Mesenchymal stem cell (in vitro differentiated cells and primary cell): ENCODE measurements around the gene BDKRB2.
A peak's percentile ranks its signal among the peaks of the same experiment; 100 is the strongest.

Source experiments
- DNase-seq: peaks from one replicate; pipeline ENCODE4 v3.0.0-alpha.2; 2013
- H2AFZ ChIP-seq: one replicate; pipeline ENCODE4 v1.6.1; 2013; ENCODE audit warnings: low read depth, mild to moderate bottlenecking, control low read depth, inconsistent platforms, low read length, moderate library complexity
- H2AK5ac ChIP-seq: 2 replicates; pipeline ENCODE4 v1.6.1; 2013; ENCODE audit warnings: low read length, moderate library complexity, mild to moderate bottlenecking, inconsistent platforms; ENCODE audit not compliant: severe bottlenecking
- H2BK120ac ChIP-seq: one replicate; pipeline ENCODE4 v1.6.1; 2013; ENCODE audit warnings: low read depth, mild to moderate bottlenecking, inconsistent platforms, low read length, moderate library complexity
- H2BK12ac ChIP-seq, 2 experiments: one replicate each; pipeline ENCODE4 v1.6.1; 2013; ENCODE audit warnings: inconsistent platforms in 2 of 2, low read length in 2 of 2, mild to moderate bottlenecking in 2 of 2, moderate library complexity in 2 of 2, control low read depth in 1 of 2
- H2BK15ac ChIP-seq: one replicate; pipeline ENCODE4 v1.6.1; 2013; ENCODE audit warnings: mild to moderate bottlenecking, low read depth, inconsistent platforms; ENCODE audit not compliant: poor library complexity, severe bottlenecking
- H2BK5ac ChIP-seq: 2 replicates; pipeline ENCODE4 v1.6.1; 2013; ENCODE audit warnings: low read depth, mild to moderate bottlenecking, low read length, control low read depth, inconsistent platforms; ENCODE audit not compliant: poor library complexity, severe bottlenecking
- H3K14ac ChIP-seq, 2 experiments: one replicate each; pipeline ENCODE4 v1.6.1; 2013; ENCODE audit warnings: inconsistent platforms in 2 of 2, low read length in 2 of 2, control low read depth in 1 of 2, mild to moderate bottlenecking in 1 of 2, moderate library complexity in 1 of 2
- H3K18ac ChIP-seq, 2 experiments: one replicate each; pipeline ENCODE4 v1.6.1; 2013; ENCODE audit warnings: inconsistent platforms in 2 of 2, low read length in 2 of 2, control low read depth in 1 of 2, low read depth in 1 of 2, mild to moderate bottlenecking in 1 of 2
- H3K23ac ChIP-seq, 2 experiments: one replicate each; pipeline ENCODE4 v1.6.1; 2013; ENCODE audit warnings: inconsistent platforms in 2 of 2, low read length in 2 of 2, mild to moderate bottlenecking in 2 of 2, moderate library complexity in 2 of 2, control low read depth in 1 of 2
- H3K27ac ChIP-seq: 2 replicates; pipeline ENCODE4 v1.5.1; 2013; ENCODE audit warnings: mild to moderate bottlenecking, moderate library complexity, low read length, control low read depth, inconsistent platforms; ENCODE audit not compliant: poor library complexity, severe bottlenecking
- H3K27me3 ChIP-seq, 2 experiments: 2 replicates each; pipeline versions ENCODE4 v1.6.1 to v1.7.0; 2013; ENCODE audit warnings: low read length in 2 of 2, mild to moderate bottlenecking in 2 of 2, moderate library complexity in 2 of 2, control low read depth in 1 of 2, inconsistent platforms in 1 of 2; ENCODE audit not compliant: control insufficient read depth in 1 of 2, insufficient read depth in 1 of 2
- H3K36me3 ChIP-seq, 2 experiments: 2 replicates each; pipeline versions ENCODE4 v1.6.1 to v1.7.0; 2013; ENCODE audit warnings: low read length in 2 of 2, control low read depth in 1 of 2, inconsistent platforms in 1 of 2, low read depth in 1 of 2, mild to moderate bottlenecking in 1 of 2; ENCODE audit not compliant: insufficient read depth in 2 of 2, control insufficient read depth in 1 of 2
- H3K4ac ChIP-seq, 2 experiments: one replicate each; pipeline ENCODE4 v1.6.1; 2013; ENCODE audit warnings: inconsistent platforms in 2 of 2, low read length in 2 of 2, mild to moderate bottlenecking in 2 of 2, moderate library complexity in 2 of 2, control low read depth in 1 of 2, low read depth in 1 of 2
- H3K4me1 ChIP-seq: 2 replicates; pipeline ENCODE4 v1.6.1; 2013; ENCODE audit warnings: low read depth, low read length, control low read depth; ENCODE audit not compliant: control insufficient read depth, insufficient read depth
- H3K4me2 ChIP-seq: 2 replicates; pipeline ENCODE4 v1.6.1; 2013; ENCODE audit warnings: low read length, mild to moderate bottlenecking, inconsistent platforms; ENCODE audit not compliant: poor library complexity, severe bottlenecking
- H3K4me3 ChIP-seq, 2 experiments: 2 replicates each; pipeline versions ENCODE4 v1.5.1 to v1.7.0; 2013; ENCODE audit warnings: low read length in 2 of 2, mild to moderate bottlenecking in 2 of 2, control low read depth in 1 of 2, low read depth in 1 of 2; ENCODE audit not compliant: insufficient read depth in 1 of 2
- H3K79me1 ChIP-seq: replicated peaks from 2 replicates; pipeline ENCODE4 v1.6.1; 2013; ENCODE audit warnings: mild to moderate bottlenecking, control low read depth, low read length, inconsistent platforms; ENCODE audit not compliant: poor library complexity, severe bottlenecking
- H3K9ac ChIP-seq: 2 replicates; pipeline ENCODE4 v1.7.0; 2013; ENCODE audit warnings: mild to moderate bottlenecking, low read length, moderate library complexity
- H3K9me3 ChIP-seq: 2 replicates; pipeline ENCODE4 v1.7.0; 2013; ENCODE audit warnings: mild to moderate bottlenecking, low read length; ENCODE audit not compliant: control insufficient read depth
- H4K8ac ChIP-seq: one replicate; pipeline ENCODE4 v1.6.1; 2013; ENCODE audit warnings: inconsistent platforms, mild to moderate bottlenecking, low read length, moderate library complexity
- H4K91ac ChIP-seq: one replicate; pipeline ENCODE4 v1.6.1; 2013; ENCODE audit warnings: mild to moderate bottlenecking, low read length, inconsistent platforms
- WGBS: methylation state at CpG from one replicate; pipeline ENCODE4 v1.1.7; 2013; ENCODE audit warnings: mixed read lengths; 5-methylcytosine and 5-hydroxymethylcytosine counted together

The BDKRB2 gene

DNA sequence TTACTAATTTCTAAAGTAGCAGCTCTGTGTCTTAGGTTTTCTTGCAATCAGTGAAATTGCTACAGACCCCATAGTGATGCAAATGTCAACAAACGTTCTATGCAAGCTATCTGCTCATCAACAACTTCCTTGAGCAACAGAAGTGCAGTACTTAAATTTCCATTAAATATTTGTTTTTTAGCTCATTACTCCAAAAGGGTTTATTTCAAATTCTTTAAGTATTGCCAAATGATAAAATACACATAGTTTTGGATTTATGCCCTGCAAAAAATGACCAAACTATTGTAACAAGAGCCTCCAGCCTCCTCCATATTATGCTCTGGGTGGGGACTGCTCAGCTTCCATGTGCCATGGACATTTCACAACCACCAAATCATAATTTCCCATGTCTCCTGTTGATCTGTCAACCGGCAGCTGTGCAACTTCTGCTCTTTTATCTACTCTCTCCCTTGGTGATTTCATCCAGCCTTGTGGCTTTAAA lies 55.7 kb downstream of the BDKRB2 start:
- Histone ChIP-seq H3K23ac (no peak overlapping the region), H2BK120ac (no peak overlapping the region), H2BK12ac (no peak overlapping the region), H3K4me2 (no peak overlapping the region), H3K9ac (no peak overlapping the region), H3K14ac (no peak overlapping the region), H2AFZ (no peak overlapping the region), H4K8ac (no peak overlapping the region), H3K4ac (no peak overlapping the region), H3K18ac (no peak overlapping the region), H3K9me3 (peaks cover 14% of the 10 kb centered on the region), H3K27ac (no peak overlapping the region), H4K91ac (no peak overlapping the region), H3K27me3 (no peaks in the 10 kb centered on the region), H2BK15ac (no peak overlapping the region), H3K79me1 (peaks cover 21% of the 10 kb centered on the region), H3K4me3 (no peak overlapping the region), H3K36me3 (peaks cover 23 to 64% of the 10 kb centered on the region in 2 experiments), H3K4me1 (peaks cover 8% of the 10 kb centered on the region), H2AK5ac (no peak overlapping the region), H2BK5ac (no peak overlapping the region)
- 23% methylated on average over 2 of the region's 2 CpGs for WGBS
- peak; percentile 86 for DNase-seq

DNA sequence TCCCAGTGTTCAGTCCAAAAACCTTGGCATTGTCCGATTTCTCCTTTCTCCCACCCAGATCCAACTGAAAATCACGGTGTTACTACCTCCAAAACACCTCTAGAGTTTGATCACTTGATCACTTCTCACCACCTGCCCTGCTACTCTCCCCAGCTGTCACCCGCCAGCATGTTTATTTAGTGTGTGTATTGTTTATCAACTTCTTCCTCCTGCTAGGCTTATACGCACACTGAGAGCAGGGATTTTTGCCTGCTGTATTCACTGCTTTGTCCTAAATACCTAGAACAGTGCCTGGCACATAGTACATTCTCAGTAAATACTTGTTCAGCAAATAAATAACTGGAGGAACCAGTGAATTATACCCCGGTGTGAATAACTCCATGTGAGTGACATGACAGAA lies 56.4 kb downstream of the BDKRB2 start:
- H3K4me2 ChIP-seq = no peak overlapping the region
- no peak overlapping the region for H2BK5ac ChIP-seq
- no peak overlapping the region for H2BK15ac ChIP-seq
- H3K27ac ChIP-seq = no peak overlapping the region
- peaks cover 25% of the 10 kb centered on the region for H3K79me1 ChIP-seq
- peaks cover 23 to 68% of the 10 kb centered on the region in 2 experiments for H3K36me3 ChIP-seq
- peak overlapping the region; percentile 40 to 78 for H3K4ac ChIP-seq
- peak; percentile 47 for DNase-seq
- no peak overlapping the region for H3K14ac ChIP-seq
- H2AK5ac ChIP-seq = no peak overlapping the region
- H3K4me3 ChIP-seq = no peak overlapping the region
- no peak overlapping the region for H4K8ac ChIP-seq
- H2BK120ac ChIP-seq = no peak overlapping the region
- H2AFZ ChIP-seq = no peak overlapping the region
- H3K23ac ChIP-seq = no peak overlapping the region
- H3K18ac ChIP-seq = peak overlapping the region in 1 of 2 experiments; percentile 45
- H3K27me3 ChIP-seq = no peaks in the 10 kb centered on the region
- peak overlapping the region; percentile 73 for H4K91ac ChIP-seq
- WGBS = 69% methylated on average over 2 of the region's 5 CpGs
- H3K9me3 ChIP-seq = peaks cover 14% of the 10 kb centered on the region
- no peak overlapping the region for H3K9ac ChIP-seq
- H2BK12ac ChIP-seq = no peak overlapping the region
- peaks cover 13% of the 10 kb centered on the region for H3K4me1 ChIP-seq

DNA sequence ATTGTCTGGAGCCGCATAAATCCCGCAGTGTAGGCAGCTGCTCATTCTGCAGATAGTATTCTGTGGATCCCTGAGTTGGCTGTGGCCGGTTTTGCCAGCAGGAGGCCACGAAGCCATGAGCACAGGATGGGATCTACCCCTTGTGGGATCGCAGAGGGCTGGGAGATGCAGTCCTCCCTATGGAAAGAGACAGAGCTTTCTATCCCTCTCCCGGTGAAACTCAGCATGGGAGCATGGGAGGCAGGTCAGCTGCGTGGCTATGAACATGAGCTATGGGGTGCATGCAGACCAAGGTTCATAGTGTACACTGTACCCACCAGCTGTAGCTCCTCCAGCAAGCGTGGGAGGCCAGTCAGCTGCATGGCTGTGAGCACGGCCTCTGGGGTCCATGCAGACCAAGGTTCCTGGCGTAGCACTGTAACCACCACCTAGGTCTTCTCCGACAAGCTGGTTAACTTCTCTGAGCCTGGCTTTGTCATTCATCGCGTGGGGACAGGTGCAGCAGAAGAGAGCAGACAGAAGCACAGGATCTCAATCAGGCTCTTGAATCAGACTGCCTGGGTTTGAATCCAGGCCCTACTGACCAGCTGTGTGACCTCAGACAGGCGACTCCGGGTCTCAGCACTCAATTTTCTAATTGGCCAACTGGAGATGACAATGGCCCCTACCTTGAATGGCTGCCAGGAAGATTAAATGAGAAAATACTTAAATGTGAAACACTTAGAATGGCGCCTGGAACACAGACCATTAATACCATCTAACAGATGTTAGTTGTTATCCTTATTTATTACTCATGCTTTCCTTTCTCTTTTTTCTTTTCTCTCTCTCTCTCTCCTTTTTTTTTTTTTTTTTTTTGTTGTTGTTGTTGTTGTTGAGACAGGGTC lies 57.4 kb downstream of the BDKRB2 start:
- 87% methylated on average over 15 of the region's 16 CpGs for WGBS
- Histone ChIP-seq H3K9me3 (peaks cover 14% of the 10 kb centered on the region), H4K8ac (no peak overlapping the region), H3K23ac (no peak overlapping the region), H2AK5ac (no peak overlapping the region), H3K4ac (peak overlapping the region; percentile 37 to 54), H3K9ac (no peak overlapping the region), H3K14ac (peak overlapping the region in 1 of 2 experiments; percentile 2), H3K79me1 (peaks cover 28% of the 10 kb centered on the region), H3K4me2 (no peak overlapping the region), H3K27me3 (no peaks in the 10 kb centered on the region), H2BK120ac (no peak overlapping the region), H2AFZ (no peak overlapping the region), H3K4me3 (no peak overlapping the region), H2BK12ac (peak overlapping the region; percentile 11 to 20), H3K36me3 (peaks cover 23 to 68% of the 10 kb centered on the region in 2 experiments), H4K91ac (no peak overlapping the region), H3K18ac (peak overlapping the region; percentile 45 to 63), H3K27ac (no peak overlapping the region), H3K4me1 (peaks cover 20% of the 10 kb centered on the region), H2BK15ac (peak overlapping the region; percentile 9), H2BK5ac (no peak overlapping the region)
- no peak for DNase-seq

DNA sequence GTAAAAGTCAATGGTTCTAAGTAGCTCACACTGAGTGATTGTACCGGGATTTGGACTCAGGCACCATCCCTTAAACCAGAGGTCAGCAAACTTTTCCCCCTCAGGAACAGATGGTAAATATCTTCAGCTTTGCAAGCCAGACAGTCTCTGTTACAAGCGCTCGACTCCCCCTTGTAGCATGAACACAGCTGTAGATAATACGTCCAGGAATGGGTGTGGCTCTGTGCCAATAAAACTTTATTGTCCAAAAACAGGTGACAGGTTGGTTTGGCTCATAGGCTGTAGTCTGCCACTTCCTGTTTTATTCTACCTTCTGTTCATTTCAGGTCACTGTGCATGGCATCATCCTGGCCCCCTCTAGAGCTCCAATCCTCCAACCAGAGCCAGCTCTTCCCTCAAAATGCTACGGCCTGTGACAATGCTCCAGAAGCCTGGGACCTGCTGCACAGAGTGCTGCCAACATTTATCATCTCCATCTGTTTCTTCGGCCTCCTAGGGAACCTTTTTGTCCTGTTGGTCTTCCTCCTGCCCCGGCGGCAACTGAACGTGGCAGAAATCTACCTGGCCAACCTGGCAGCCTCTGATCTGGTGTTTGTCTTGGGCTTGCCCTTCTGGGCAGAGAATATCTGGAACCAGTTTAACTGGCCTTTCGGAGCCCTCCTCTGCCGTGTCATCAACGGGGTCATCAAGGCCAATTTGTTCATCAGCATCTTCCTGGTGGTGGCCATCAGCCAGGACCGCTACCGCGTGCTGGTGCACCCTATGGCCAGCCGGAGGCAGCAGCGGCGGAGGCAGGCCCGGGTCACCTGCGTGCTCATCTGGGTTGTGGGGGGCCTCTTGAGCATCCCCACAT lies 58.9 kb downstream of the BDKRB2 start:
- H3K4me1 ChIP-seq = peaks cover 31% of the 10 kb centered on the region

More for the DNA sequence above, 58.9 kb downstream of the BDKRB2 start:
- no peak overlapping the region for H3K27ac ChIP-seq
- no peak overlapping the region for H3K23ac ChIP-seq
- H2AK5ac ChIP-seq = peak overlapping the region; percentile 26
- peaks cover 28% of the 10 kb centered on the region for H3K79me1 ChIP-seq
- H2BK120ac ChIP-seq = no peak overlapping the region
- H3K18ac ChIP-seq = peak overlapping the region in 1 of 2 experiments; percentile 48
- H2BK5ac ChIP-seq = no peak overlapping the region
- H3K27me3 ChIP-seq = no peaks in the 10 kb centered on the region
- H2BK12ac ChIP-seq = peak overlapping the region in 1 of 2 experiments; percentile 77
- no peak overlapping the region for H3K9ac ChIP-seq
- peak overlapping the region; percentile 56 for H4K91ac ChIP-seq
- peak overlapping the region; percentile 26 for H2BK15ac ChIP-seq
- H3K4me2 ChIP-seq = no peak overlapping the region
- 89% methylated on average over 17 of the region's 20 CpGs for WGBS
- DNase-seq = no peak
- peaks cover 14% of the 10 kb centered on the region for H3K9me3 ChIP-seq
- H3K36me3 ChIP-seq = peaks cover 23 to 68% of the 10 kb centered on the region in 2 experiments
- no peak overlapping the region for H4K8ac ChIP-seq
- no peak overlapping the region for H3K4ac ChIP-seq
- H3K14ac ChIP-seq = no peak overlapping the region
- no peak overlapping the region for H2AFZ ChIP-seq
- H3K4me3 ChIP-seq = no peak overlapping the region
